H9 (cell line): ENCODE data around the gene ISG20. TPM values are rescaled to one million over a fixed set of nuclear protein-coding genes. Genes with fewer than 3 reads are reported as not detected.

ENCODE experiments used
- DNase-seq: peaks from one replicate; pipeline ENCODE4 v3.0.0-alpha.2; 2017
- H2AFZ ChIP-seq: one replicate; pipeline ENCODE4 v1.6.1; 2013; ENCODE audit warnings: mild to moderate bottlenecking, low read length, control low read depth, moderate library complexity
- H2AK5ac ChIP-seq: 2 replicates; pipeline ENCODE4 v1.6.1; 2013; ENCODE audit warnings: low read length, control low read depth, mixed read lengths; ENCODE audit not compliant: insufficient read length
- H2BK120ac ChIP-seq: one replicate; pipeline ENCODE4 v1.6.1; 2013; ENCODE audit warnings: low read depth, mild to moderate bottlenecking, low read length, control low read depth, inconsistent platforms; ENCODE audit not compliant: poor library complexity, severe bottlenecking
- H2BK12ac ChIP-seq: 2 replicates; pipeline ENCODE4 v1.6.1; 2013; ENCODE audit warnings: low read length, control low read depth, mixed read lengths, low read depth; ENCODE audit not compliant: insufficient read length
- H2BK15ac ChIP-seq: 2 replicates; pipeline ENCODE4 v1.6.1; 2013; ENCODE audit warnings: low read depth, low read length, control low read depth
- H2BK20ac ChIP-seq: one replicate; pipeline ENCODE4 v1.6.1; 2013; ENCODE audit warnings: low read depth, mild to moderate bottlenecking, low read length, control low read depth, inconsistent platforms; ENCODE audit not compliant: poor library complexity, severe bottlenecking
- H2BK5ac ChIP-seq: 2 replicates; pipeline ENCODE4 v1.6.1; 2013; ENCODE audit warnings: low read length, control low read depth, mixed read lengths; ENCODE audit not compliant: insufficient read length
- H3K14ac ChIP-seq: 2 replicates; pipeline ENCODE4 v1.6.1; 2013; ENCODE audit warnings: low read length, control low read depth; ENCODE audit not compliant: insufficient read depth
- H3K18ac ChIP-seq: 2 replicates; pipeline ENCODE4 v1.6.1; 2013; ENCODE audit warnings: low read depth, mild to moderate bottlenecking, mixed read lengths, low read length, control low read depth; ENCODE audit not compliant: insufficient read length
- H3K23ac ChIP-seq: 2 replicates; pipeline ENCODE4 v1.6.1; 2013; ENCODE audit warnings: low read length, control low read depth, mixed read lengths, low read depth; ENCODE audit not compliant: insufficient read length
- H3K23me2 ChIP-seq: 2 replicates; pipeline ENCODE4 v1.6.1; 2013; ENCODE audit warnings: low read depth, mild to moderate bottlenecking, mixed read lengths, low read length, control low read depth; ENCODE audit not compliant: insufficient read length, poor library complexity, severe bottlenecking
- H3K27ac ChIP-seq: 2 replicates; pipeline ENCODE4 v1.5.1; 2013; ENCODE audit warnings: low read length, control low read depth, mixed read lengths, low read depth; ENCODE audit not compliant: insufficient read length
- H3K27me3 ChIP-seq: 2 replicates; pipeline ENCODE4 v1.6.1; 2013; ENCODE audit warnings: low read length, control low read depth, inconsistent platforms; ENCODE audit not compliant: insufficient read depth
- H3K4ac ChIP-seq: 2 replicates; pipeline ENCODE4 v1.6.1; 2013; ENCODE audit warnings: low read depth, mild to moderate bottlenecking, control low read depth, inconsistent platforms, low read length, moderate library complexity
- H3K4me1 ChIP-seq: 2 replicates; pipeline ENCODE4 v1.6.1; 2013; ENCODE audit warnings: low read length, control low read depth, inconsistent platforms; ENCODE audit not compliant: insufficient read depth
- H3K4me2 ChIP-seq: 2 replicates; pipeline ENCODE4 v1.6.1; 2013; ENCODE audit warnings: low read length, control low read depth, mixed read lengths; ENCODE audit not compliant: insufficient read length, insufficient read depth
- H3K56ac ChIP-seq: 2 replicates; pipeline ENCODE4 v1.6.1; 2013; ENCODE audit warnings: low read depth, mild to moderate bottlenecking, mixed read lengths, low read length, control low read depth; ENCODE audit not compliant: insufficient read length
- H3K79me1 ChIP-seq: 2 replicates; pipeline ENCODE4 v1.6.1; 2013; ENCODE audit warnings: low read depth, mild to moderate bottlenecking, moderate library complexity, low read length, control low read depth, inconsistent platforms; ENCODE audit not compliant: insufficient read depth, poor library complexity, severe bottlenecking
- H3K79me2 ChIP-seq: 2 replicates; pipeline ENCODE4 v1.6.1; 2013; ENCODE audit warnings: low read length, control low read depth, inconsistent platforms; ENCODE audit not compliant: insufficient read depth
- H3K9ac ChIP-seq: 2 replicates; pipeline ENCODE4 v1.6.1; 2013; ENCODE audit warnings: low read length, control low read depth, mixed read lengths; ENCODE audit not compliant: insufficient read length; ENCODE audit errors: extremely low read depth
- H3K9me3 ChIP-seq: one replicate; pipeline ENCODE4 v1.6.1; 2013; ENCODE audit warnings: low read depth, low read length, inconsistent platforms; ENCODE audit not compliant: control insufficient read depth
- H3T11ph ChIP-seq: one replicate; pipeline ENCODE4 v1.6.1; 2013; ENCODE audit warnings: mild to moderate bottlenecking, low read length, control low read depth, inconsistent platforms
- H4K20me1 ChIP-seq: one replicate; pipeline ENCODE4 v1.6.1; 2013; ENCODE audit not compliant: control insufficient read depth, insufficient read length, insufficient read depth
- H4K5ac ChIP-seq: 2 replicates; pipeline ENCODE4 v1.6.1; 2013; ENCODE audit warnings: low read depth, mild to moderate bottlenecking, mixed read lengths, low read length, control low read depth; ENCODE audit not compliant: insufficient read length
- H4K8ac ChIP-seq: replicated peaks from 2 replicates; pipeline ENCODE4 v1.6.1; 2013; ENCODE audit warnings: low read length, control low read depth, mixed read lengths, low read depth; ENCODE audit not compliant: insufficient read length
- H4K91ac ChIP-seq: 2 replicates; pipeline ENCODE4 v1.6.1; 2013; ENCODE audit warnings: low read depth, mild to moderate bottlenecking, moderate library complexity, mixed read lengths, low read length, control low read depth; ENCODE audit not compliant: insufficient read length
- H3K27ac Mint-ChIP-seq, 3 experiments: 2 replicates in 2 of 3; 3 replicates in 1 of 3; pipeline ENCODE4 v1.8.0; 2020 to 2021; ENCODE audit warnings: mixed read lengths in 3 of 3, mild to moderate bottlenecking in 1 of 3, moderate library complexity in 1 of 3
- H3K27me3 Mint-ChIP-seq: 2 replicates; pipeline ENCODE4 v1.8.0; 2021; ENCODE audit warnings: low read depth, mild to moderate bottlenecking, moderate library complexity, mixed read lengths
- H3K36me3 Mint-ChIP-seq, 3 experiments: 2 replicates in 2 of 3; 3 replicates in 1 of 3; pipeline ENCODE4 v1.8.0; 2020 to 2021; ENCODE audit warnings: low read depth in 3 of 3, mixed read lengths in 3 of 3; ENCODE audit not compliant: insufficient read depth in 1 of 3
- H3K4me1 Mint-ChIP-seq, 2 experiments: 2 replicates each; pipeline ENCODE4 v1.8.0; 2020; ENCODE audit warnings: mixed read lengths in 2 of 2
- H3K4me3 Mint-ChIP-seq, 2 experiments: 2 replicates in 1 of 2; 3 replicates in 1 of 2; pipeline ENCODE4 v1.8.0; 2020 to 2021; ENCODE audit warnings: mild to moderate bottlenecking in 2 of 2, mixed read lengths in 2 of 2, moderate library complexity in 1 of 2
- H3K9me3 Mint-ChIP-seq, 2 experiments: 2 replicates in 1 of 2; 3 replicates in 1 of 2; pipeline ENCODE4 v1.8.0; 2020; ENCODE audit warnings: mild to moderate bottlenecking in 2 of 2, mixed read lengths in 2 of 2, moderate library complexity in 1 of 2
- CTCF ChIP-seq: fragments of 200-600 bp; sonication (generic); conservative IDR thresholded peaks from 3 replicates; pipeline ENCODE4 v1.8.0; 2021; ENCODE audit warnings: antibody characterized with exemption, mild to moderate bottlenecking
- WGBS: extraction: QIAGEN DNeasy Blood & Tissue Kit; methylation state at CpG from one replicate; pipeline ENCODE4 v1.1.7; 2013; ENCODE audit warnings: missing lambda C conversion rate, low lambda C conversion rate, mixed read lengths; ENCODE audit not compliant: insufficient read length; ENCODE audit errors: extremely low coverage; 5-methylcytosine and 5-hydroxymethylcytosine counted together
- total RNA-seq: library from RNA; stranded (reverse); gene quantifications from 2 replicates; pipeline ENCODE4 v1.2.1, GENCODE V29; 2021

ISG20 gene
- total RNA-seq, 1 experiment from 2014 or later: 7.4 TPM

GRCh38 chr15:88646088-88646405 is 7.2 kb downstream of the ISG20 start:
- no peak for DNase-seq
- H3K79me1 ChIP-seq: no peaks in the 10 kb centered on the region
- Mint-ChIP-seq H3K4me3 (no peak overlapping the region), H3K27ac (no peak overlapping the region), H3K36me3 (no peaks in the 10 kb centered on the region), H3K27me3 (no peaks in the 10 kb centered on the region; the same call in none of the 2 replicates), H3K4me1 (peaks cover 9 to 10% of the 10 kb centered on the region in 2 experiments), H3K9me3 (no peaks in the 10 kb centered on the region)
- H2AK5ac ChIP-seq: no peak overlapping the region
- no peak overlapping the region for H2BK120ac ChIP-seq
- no peaks in the 10 kb centered on the region for H3K9me3 ChIP-seq
- H4K5ac ChIP-seq: no peak overlapping the region
- no peak overlapping the region for H2AFZ ChIP-seq
- no peak overlapping the region for H2BK15ac ChIP-seq
- H2BK12ac ChIP-seq: no peak overlapping the region
- H3K9ac ChIP-seq: no peak overlapping the region
- H3K18ac ChIP-seq: no peak overlapping the region
- no peak overlapping the region for H3K56ac ChIP-seq
- H3K79me2 ChIP-seq: no peaks in the 10 kb centered on the region
- no peak overlapping the region for H3T11ph ChIP-seq
- H2BK5ac ChIP-seq: no peak overlapping the region
- TF ChIP-seq CTCF: no peak
- no peak overlapping the region for H3K27ac ChIP-seq
- no peaks in the 10 kb centered on the region for H3K27me3 ChIP-seq
- no peak overlapping the region for H3K4ac ChIP-seq
- H4K91ac ChIP-seq: no peak overlapping the region
- no peak overlapping the region for H2BK20ac ChIP-seq
- no peaks in the 10 kb centered on the region for H4K20me1 ChIP-seq
- H3K23ac ChIP-seq: no peak overlapping the region
- H3K23me2 ChIP-seq: no peaks in the 10 kb centered on the region
- whole genome bisulfite sequencing: no CpG with 5 or more reads among the region's 1 CpG
- H3K4me1 ChIP-seq: no peaks in the 10 kb centered on the region
- H3K14ac ChIP-seq: no peak overlapping the region
- no peak overlapping the region for H3K4me2 ChIP-seq
- H4K8ac ChIP-seq: no peak overlapping the region
